ENCODE measurements around the gene MYO9A.

Gene MYO9A

DNA sequence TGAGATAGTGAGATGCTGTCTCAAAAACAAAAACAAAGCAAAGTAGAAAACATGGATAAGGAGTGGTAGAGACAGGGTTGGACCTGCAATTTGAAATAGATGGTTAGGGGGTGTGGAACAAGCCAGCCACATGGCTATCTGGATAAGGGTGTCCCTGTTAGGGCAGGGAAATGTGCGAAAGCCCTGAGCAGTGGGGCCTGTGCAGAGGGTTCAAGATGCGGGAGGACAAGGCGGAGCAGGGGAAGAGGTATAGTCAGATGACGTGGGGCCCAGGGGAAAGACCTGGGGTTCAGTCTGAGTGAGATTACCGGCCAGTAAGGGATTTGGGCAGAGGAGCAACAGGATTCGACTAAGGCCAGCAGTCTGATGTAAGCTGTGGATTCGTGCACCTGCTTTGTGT, 326.0 kb downstream of the MYO9A start:
- DNase-seq (ENCODE audit: low read depth in 1 of 2, low spot score in 1 of 2): no peak

DNA sequence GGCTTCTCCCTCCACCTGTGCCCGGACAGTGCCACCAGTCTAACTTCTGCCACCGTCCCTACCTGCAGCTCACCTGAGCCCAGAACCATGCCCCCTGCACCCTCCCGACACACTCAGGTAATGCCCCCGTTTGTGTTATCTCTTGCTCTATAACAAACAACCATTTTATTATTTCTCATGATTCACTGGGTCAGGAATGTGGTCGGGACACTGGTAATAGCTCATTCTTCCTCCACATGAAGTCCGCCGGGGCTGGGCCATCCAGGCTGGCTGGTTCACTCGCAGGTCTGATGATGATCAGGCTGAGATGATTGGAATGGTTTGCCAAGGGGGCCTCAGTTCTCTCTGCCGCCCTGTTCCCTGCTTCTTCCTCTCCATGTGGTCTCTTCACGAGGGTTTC, 327.9 kb downstream of the MYO9A start:
- DNase-seq (ENCODE audit: low read depth in 1 of 2, low spot score in 1 of 2): no peak

DNA sequence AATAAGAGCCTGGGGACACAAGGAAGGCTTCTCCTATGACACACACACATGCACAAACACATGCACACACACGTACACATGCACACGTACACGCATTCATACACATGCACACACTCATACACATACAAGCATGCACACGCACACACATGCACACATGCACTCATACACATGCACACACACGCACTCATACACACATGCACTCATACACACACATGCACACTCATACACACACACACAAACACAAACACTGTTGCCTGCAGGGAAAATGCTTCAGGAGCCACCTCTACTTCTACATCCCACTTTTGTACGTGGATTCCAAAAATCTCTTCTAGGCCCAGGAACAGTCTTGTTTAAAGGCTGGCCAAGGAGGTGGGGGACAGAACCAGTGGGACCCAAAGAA, 328.3 kb downstream of the MYO9A start:
- DNase-seq (ENCODE audit: low read depth in 1 of 2, low spot score in 1 of 2): no peak

GRCh38 chr15:71788646-71789579, 329.0 kb downstream of the MYO9A start:
- no peak for DNase-seq (ENCODE audit: low read depth in 1 of 2, low spot score in 1 of 2)

DNA sequence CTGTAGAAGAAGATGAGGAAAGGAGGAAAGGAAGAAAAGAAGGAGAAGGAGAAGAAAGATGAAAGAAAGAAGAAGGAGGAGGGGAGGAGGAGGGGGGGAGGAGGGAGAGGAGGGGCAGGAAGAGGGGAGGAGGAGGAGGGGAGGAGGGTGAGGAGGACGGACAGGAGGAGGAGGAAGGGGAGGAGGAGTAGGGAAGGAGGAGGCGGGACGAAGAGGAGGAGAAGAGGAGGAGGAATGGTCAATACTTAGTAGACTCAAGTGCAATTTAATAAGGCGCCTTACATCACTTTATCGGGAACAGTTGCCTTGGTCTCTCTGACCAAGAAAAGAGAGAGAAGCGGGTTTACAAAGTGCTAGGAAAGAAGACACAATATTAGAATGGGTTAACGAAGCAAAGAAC, 331.3 kb downstream of the MYO9A start:
- DNase-seq (ENCODE audit: low read depth in 1 of 2, low spot score in 1 of 2): no peak

DNA sequence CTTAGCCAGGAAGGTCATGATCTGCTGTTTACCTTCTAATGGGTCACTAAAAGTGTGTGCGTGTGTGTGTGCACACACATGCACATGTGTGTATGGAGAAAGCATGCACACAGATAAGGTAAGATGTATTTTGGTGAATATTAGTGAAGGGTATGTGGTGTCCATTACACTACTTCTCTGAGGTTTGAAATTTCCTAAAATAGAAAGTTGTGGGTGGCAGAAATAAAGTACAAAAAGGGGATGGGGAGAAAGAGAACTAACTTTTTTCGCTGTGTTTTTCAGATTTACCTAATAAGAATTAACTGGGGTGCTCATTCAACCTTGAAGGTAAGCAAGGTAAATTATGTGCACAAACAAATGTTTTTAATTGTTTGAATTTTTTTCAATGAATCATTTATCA, 332.0 kb downstream of the MYO9A start:
- DNase-seq (ENCODE audit: low read depth in 1 of 2, low spot score in 1 of 2): no peak

DNA sequence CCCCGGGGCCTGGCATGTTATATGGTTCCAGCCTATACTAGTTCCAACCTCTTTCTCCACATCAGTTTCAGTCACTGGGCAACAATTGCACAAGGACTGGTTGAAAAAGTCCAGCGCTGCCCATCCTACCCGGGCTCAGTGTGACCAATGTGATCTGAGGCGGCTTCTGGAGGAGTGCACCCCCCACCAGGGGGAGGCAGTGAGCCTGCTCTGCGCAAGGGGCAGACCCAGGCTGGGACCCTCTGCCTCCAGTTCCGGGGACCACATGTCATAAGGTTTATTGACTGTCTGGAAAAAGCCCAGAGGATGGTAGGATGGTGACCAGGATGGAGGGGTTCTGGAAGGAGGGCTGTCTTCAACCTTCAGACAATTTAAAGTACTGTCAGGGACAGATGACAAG, 333.2 kb downstream of the MYO9A start:
- DNase-seq (ENCODE audit: low read depth in 1 of 2, low spot score in 1 of 2): no peak

DNA sequence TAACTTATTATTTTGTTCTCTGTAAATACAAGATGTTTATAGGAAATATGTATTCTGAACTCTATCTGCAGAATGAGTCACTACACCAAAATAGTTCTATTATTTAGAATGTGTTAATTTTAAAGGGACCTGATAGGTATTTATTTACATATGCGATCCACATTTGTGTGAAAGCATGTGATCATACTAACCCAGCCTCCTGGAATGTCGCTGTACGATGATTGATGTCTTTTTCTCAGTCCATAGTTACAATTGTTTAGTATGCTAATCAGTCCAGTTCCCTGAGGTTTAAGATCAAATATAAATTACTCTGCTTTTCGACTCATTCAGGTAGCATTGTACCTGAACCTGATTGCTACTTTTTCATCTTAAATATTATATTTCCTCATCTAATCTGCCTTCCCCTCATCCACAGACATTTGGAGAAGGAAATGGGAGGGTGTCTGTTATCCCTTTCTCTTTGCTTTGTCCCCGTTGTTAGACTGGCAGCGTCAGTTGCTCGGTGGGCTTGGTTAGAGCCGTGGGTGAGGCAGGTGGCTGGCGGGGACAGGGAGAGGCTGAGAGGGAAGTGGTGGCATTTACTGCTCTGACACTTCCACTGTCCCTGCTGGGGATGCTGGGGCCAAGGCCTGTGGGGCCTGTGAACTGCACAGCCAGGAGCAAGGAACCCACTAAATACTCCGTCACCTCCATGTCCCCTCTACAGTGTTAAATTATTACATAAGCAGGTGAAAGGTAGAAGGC, 335.4 kb downstream of the MYO9A start:
- DNase-seq (ENCODE audit: low read depth in 1 of 2, low spot score in 1 of 2): no peak

DNA sequence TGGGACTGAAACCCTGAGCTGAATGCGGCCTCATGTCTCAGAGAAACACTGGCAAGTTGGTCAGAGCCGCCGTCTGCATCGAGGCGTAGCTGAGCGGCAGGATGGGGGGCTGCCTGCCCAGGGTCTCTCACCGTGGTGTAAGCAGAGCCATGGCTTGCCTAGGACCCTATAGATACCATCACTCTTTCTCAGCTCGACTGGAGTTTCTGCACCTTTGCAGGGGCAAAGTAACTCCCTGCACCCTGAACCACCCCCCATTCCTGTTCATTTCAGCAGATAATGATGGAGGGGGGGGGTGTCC, 336.0 kb downstream of the MYO9A start:
- no peak for DNase-seq (ENCODE audit: low read depth in 1 of 2, low spot score in 1 of 2)

DNA sequence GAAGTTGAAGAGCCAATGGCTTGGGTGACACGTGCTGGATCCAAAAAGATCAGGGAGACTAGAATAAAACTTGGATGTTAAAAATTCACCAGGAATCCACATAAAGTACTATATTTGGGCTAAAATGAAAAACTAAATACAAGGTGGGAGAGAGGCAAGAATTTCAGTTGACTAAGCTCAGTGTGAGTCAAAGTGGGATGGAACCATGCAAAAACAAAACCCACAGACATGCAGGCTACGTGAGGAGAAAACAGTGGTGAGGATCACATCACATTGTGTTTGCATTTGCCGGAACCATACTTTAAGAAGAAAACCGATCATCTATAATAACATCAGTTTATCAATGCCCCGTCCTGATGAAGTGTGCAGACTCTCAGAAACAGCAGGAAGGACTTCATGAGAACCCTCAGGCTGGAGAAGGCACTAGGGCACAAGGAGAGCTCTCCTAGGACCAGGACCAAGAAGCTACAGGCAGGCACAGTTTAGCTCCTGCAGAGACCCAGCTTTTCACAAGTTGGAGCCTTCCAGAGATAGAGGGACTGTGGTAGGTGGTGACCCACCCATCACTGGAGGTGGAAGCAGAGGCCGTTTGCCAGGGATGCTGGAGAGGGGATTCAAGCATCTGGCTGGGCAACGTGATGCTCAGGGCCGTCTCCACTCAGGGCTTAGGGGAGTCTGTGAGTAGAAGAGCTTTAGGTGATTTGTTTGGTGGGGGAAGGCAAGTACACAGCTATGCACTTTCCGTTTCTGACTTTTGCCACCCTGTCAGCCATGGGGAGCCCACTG, 336.6 kb downstream of the MYO9A start:
- DNase-seq (ENCODE audit: low read depth in 1 of 2, low spot score in 1 of 2): no peak

DNA sequence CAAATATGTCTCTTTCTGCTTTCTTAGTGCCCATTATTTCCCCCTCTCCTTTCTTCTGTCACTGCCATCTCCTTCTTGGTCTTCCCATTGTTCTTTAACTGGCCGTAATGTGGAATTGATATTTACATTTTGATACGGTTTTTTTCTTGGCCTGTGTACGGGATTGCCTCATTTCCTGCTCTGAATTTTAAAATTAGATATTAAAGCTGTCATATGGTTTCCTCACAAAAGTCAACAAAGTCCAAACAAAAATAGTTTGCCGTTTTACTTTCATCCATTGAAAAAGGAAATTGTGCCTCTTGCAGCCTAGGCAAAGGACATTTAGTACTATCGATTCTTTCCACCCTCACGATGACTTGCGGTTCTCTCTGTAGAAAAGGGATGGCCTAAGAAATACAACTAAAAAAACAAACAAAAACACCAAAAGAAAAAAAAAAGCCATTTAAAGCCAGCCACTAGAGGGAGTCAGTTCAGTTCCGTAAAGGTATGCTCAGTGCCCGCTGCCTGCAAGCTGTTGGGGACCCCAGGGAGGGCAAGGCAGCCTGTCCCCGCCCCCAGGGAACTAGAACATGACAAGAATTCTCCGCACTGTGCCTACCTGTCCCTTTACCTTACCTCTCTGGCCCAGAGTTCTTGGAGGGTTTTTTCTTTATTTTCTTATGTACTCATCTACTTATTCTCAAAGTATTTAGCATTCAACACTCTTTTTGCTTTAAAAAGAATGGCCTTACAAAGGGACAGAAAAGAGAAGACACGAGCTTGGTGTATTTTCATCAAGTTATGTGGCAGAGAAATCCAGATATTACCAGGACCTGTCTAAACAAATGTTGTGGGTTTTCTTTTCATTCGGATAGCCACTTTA, 337.6 kb downstream of the MYO9A start:
- DNase-seq (ENCODE audit: low read depth in 1 of 2, low spot score in 1 of 2): no peak

- DNase-seq (ENCODE audit: low read depth in 1 of 2, low spot score in 1 of 2): no peak
These were observed 338.7 kb downstream of the MYO9A start for GRCh38 chr15:71779073-71779797.

DNA sequence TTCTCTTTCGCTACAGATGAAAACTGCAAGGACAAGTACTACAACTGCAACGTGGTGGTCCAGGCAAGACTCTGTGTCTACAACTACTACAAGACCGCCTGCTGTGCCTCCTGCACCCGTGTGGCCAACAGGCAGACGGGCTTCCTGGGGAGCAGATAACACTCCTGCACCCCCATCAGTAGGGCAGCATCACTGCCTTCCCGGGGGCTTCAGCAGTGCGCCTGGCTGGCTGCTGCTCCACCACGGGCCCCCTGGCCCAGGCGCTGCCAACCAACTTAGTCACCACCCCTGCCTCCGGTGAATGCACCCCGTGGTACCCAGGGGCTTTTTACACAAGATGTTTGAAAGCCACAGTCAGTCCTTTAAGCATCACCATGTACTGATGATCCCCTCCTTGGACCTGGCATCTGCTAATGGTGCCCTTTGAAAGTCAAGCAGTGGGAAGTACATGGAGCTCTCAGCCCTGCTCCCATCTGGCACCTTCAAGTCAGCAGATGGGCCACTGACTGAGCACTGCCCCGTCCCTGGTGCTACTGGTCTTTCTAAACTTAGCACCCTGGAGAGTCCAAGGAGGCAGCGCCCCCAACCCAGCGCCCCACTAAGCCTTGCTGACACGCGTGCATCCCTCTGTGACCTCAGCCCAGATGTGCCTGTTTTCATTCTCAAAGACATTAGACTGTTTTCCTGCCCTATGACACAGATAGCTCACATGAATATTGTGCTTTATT, 340.6 kb downstream of the MYO9A start:
- DNase-seq (ENCODE audit: low read depth in 1 of 2, low spot score in 1 of 2): no peak

- DNase-seq (ENCODE audit: low read depth in 1 of 2, low spot score in 1 of 2): no peak
These were observed 341.6 kb downstream of the MYO9A start for GRCh38 chr15:71776304-71776703.

DNA sequence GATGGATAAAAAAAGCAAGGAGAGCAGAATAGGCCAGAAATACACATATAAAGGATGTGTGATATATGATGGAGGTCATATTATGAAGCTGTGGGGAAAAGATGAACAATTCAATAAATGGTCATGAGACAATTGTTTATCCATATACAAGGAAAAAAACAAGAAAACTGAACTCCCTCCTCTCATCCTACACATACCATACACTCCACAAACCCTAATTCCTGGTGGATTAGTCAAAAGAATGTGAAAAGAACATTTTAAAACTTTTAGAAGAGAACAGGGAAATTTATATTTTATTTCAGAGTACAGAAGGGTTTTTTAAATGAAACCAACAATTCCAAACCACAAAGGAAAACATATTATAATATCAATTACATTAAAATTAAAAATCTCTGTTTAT, 342.1 kb downstream of the MYO9A start:
- no peak for DNase-seq (ENCODE audit: low read depth in 1 of 2, low spot score in 1 of 2)

- DNase-seq (ENCODE audit: low read depth in 1 of 2, low spot score in 1 of 2): no peak
These were observed 344.6 kb downstream of the MYO9A start for GRCh38 chr15:71773206-71773859.
